ENCODE data around the gene FOXA2.
"Not testable (repeated sequence)": the region's sequence is repeated elsewhere in the genome, so short reads cannot be mapped to it uniquely, and the experiment has no call there.

The FOXA2 gene

DNA sequence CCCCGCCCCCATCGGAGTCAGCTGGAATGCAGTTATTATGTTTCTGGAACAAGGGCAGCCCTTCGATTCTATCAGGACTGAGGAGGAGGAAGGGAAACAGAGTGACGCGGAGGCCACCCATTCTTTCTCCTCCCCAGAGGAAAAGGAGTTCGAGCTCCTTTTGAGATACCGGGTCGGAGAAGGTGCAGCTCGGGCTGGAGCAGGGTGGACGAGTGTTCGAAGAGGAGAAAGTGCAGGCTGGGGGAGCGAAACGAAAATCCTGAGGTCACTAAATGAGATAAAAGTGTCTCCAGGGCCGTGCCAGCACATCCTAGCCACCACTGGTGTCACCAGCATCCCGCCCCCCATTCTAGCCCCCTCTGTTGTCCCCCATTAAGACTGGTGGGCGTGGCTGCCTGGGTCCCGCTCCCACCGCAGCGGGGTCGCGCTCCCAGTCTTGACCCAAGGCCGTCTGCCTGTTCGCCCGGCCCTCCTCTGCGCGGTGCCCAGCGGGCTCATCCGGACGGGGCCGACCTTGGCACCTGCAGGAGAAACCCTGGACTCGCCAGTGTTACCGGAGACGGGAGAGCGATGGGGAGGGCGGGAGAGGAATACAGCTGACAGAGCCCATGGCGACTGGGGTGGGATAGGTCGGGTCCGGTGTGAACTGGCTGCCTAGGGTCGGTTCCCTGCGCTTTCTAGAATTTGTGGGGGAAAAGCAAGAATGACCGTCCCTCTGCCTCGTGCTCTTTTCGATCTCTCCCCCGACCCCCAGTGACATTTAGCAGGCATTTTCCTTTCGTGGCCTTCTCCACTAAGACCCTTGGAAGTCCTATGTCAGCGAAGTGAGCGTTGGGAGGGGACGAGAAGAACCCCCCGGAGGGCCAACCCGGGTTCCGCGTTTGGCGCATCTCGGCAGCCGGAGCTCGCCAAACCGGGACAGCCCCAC lies 16.2 kb downstream of the FOXA2 start:
- DNase-seq = no peak

DNA sequence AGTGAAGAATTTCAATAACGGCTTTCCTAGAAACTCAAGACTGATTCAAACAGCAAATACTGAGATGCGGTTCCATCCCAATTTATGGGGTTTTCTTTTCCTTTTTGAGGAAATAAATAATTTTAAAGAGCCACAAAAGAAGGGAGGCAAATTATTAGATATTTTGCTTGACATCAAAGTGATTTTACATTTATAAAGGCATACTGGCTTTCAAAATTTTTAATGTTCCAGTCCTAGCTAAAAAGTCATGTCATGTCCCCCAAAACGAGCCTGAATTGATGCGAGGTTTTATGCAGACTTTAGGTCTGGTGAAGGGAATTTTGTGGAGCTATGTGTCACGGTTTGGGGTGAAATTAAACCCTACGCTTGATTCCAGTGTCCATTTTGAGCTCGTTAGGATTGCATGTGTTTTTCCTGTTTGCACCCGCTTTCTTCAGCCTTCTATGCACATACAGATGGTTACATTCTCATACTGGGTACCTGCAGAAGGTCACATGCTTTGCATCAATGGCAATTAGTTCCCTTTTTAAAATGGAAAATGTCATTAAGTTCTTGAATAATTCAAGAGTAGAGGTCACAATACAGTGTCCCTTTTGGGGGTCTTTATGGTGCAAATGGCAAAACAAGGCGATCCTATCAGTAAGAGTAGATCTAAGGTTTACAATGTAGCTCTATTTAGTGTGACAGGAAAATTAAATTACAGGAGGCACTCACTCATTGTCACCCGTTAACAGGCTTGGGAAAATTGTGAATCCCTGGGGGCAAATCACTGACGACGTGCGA lies 17.3 kb downstream of the FOXA2 start:
- no peak for DNase-seq

DNA sequence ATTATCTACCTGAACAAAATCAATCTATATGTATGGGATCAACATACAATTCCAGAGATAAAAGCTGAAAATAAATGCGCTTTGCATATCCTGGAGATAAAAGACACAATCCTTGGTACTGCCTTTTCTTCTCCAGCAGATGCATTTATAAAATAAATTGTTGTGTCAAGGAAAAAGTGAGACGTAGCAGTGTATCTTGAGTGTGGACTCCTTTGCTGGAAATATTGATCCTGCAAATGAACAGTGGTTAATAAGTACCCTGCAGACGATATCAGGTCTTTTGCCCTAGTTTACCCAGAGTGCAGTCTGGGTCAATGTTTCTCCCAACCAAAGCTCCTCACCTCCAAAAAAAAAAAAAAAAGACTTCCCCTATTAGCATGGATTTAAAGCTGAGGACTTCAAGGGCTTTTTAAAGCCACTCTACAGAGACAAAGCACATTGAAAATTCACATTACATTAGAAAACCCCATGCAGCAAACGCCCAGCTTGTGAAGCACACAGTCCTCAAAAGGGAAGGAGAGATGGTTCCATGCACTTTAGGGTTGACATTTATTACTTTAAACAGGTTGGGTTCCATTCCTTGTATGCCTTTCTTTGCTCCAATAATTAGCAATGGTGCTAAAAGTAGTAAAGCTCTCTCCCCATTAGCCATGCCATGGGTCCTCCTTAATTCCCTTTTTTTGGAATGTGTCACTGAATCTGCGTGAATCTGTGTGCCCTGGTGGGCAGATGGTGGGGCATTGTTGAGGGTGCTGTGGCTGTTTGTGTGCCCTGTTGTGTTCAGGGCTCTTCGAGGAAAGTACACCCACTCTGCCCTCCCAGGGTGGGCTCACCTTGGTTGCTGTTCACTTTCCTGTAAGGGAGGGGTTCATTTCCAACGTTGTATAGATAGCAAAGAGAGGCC lies 21.1 kb downstream of the FOXA2 start:
- no peak for DNase-seq

DNA sequence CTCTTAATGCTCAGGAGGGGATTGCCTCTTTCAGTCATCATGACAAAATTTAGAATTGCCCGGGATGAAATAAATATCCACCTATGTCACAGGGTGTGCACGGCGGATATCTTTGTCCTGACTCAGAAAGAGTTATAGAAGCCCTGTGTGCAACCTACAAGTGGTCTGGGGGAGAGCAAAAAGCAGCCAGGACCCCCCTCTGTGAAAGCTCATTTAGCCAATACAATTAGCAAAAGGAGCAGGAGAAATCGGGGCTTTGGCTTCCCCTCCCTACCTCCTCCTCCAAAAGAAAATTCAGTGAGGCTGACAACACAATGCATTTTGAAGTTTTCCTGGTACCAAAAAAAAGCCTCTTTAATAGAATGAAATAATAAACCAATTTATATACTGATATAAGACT lies 21.8 kb downstream of the FOXA2 start:
- DNase-seq = no peak

DNA sequence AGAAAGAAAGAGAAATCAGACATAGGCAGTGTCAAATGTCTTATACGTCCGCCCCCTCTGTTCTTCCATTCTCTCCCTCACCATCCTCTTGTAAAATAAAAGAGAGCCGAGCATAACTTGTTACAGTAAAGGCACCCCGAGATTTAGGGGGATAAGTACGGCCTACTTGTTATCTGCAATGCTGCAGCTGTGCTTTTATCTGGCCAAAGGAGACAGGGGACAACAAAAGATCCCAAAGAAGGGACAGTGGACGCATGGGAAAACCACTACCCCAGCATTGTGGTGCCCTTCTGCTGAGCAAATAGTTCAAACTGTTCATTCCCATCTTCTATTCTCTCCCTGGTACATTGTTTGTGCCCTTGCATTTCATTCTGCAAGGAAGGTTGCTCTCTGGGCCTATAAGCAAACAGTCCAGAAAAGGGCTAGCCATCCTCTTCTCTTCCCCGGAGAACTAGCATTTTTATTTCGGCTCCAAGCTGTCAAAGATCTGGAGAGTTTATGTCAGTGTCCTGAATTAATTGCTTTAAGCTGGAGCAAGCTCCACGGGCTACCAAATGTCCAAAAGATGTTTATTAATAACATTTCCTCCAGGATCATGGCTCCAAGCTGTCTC lies 22.3 kb downstream of the FOXA2 start:
- DNase-seq = no peak

DNA sequence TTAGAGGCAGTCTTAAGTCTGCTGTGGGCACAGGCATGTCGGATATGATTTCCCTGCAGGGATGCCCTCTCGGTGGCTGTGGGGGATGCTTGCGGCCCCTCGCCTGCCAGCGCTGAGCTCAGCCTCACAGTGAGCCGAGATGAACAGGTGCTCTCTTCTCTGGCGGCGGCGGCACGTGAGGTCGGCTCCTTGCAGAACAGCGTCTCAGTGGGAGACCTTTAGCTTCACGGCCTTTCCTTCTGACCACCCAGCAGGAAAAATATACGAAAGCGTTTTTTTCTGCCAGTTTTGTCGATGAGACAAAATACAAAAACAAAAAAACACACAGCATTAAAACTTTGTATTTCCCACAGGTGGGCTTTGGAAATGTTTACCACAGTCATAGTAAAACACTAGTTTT lies 23.6 kb downstream of the FOXA2 start:
- no peak for DNase-seq

DNA sequence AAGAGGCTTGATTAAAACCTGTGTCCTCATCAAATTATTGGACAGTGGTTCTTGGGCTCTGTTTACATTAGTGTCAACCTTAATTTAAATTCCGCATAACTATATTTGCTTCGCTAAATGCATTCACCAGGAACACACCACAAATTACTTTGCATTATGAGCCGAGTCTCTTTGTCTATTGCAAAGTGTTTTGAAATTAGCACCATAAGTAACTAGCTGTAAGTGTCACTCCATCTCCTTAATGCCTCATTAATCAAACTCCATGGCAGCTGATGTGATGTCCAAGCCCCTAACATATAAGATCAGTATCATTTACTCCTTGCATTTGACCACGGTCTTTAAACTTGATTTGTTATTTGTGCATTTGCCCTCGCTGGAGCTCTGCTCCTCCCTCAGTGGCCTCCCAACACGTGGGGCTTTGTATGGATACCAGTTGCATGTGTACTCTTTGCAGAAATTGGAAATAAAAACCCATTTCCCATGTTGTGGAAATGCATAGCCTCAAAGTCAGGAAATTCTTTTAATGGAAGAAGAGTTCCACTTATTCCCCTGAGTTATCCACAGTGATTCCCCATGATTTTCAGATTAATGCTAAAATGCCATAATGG lies 24.6 kb downstream of the FOXA2 start:
- DNase-seq = no peak

DNA sequence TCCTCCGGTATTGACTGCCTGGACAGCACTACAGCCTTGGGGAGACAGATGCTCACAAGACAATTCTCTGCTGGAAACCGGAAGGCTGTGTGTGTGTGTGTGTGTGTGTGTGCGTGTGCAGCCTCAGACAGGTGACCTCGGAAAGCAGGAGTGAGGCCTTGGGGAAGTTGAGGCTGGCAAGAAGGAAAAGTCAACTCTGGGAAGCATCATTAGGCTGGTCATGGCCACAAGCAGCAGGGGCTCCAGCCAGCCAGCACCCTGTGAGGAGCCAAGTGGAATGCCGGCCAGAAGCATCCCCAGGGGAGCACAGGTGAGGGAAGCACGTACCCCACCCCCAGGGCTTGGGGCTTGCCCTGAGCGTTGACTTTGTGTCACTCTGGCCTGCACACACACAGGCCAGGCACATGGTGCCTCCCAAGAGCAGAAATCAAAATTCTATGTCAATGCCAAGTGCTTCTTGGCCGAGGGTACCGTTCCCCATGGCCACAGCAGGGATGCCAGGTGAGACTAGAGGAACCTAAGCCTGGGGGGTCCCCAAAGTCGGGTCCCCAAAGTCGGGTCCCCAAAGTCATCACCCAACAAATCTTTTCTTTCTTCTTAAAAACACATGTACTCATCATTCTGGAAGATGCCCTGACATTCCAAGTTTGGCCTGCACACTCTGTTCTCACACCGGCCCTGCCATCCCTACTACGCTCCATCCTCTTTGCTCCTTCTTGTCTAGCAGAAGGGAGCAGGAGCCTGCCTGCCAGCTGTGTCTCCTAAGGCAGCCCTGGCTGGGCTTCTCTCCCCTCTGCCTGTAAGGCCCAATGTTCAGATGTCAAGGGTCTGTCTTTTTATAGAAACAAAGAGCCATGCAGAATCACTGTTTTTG lies 26.7 kb downstream of the FOXA2 start:
- no peak for DNase-seq

DNA sequence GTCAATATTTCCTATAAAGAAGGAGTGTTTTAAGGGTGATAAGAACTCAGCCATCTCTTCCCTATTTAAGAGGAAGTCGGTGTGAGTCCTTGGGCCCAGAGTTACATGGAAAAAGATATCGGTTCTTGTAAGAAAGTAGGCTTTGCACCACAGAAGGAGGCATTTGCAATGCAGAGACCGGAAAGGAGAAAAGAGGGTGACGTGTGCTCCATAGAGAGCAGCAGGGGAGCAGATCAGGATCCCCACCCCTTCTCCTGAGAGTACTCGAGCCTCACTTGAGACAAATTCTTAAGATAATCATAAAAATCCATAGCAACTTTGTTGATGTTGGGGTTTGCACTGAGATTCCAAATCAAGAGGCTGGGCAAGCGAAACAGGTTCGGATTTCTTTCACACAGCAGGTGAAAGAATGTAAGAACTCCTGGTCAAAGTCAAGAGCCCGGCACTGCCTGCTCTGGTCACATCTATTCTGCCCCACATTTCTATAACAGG lies 27.8 kb downstream of the FOXA2 start:
- no peak for DNase-seq

DNA sequence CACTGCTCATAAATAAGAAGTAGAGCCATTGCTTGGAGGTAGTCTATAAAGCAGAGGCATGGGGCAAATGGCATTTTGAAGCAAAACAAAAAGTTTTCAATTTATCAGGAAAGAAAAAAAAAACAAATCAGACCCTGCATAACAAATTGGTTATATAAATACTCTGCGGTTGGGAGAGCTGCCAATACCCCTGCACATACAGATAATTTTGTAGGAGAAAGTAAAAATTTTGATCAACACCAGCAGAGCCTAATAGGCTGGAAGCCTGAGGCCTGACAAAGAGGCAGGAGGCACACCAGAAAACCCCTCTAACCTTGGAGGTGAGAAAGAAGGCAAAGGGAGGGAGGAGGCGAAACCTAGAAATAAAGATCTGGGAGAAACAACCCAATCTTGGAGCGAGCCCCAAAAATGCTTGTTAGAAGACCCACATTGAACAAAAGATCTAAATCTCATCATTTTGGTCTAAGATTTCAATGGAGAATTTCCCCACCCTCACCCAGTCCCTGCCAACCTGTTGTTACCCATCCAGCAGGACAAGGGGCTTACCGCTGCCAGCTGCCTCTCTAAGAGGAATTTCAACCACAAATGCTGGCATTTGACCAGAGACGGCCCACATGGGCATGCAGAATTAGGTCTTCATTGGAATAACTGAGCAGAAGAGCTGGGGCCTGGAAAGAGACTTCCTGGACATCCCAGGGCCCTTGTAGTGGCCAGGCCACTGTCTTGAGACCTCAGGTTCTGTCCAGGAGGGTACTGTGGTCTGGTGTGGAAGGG lies 28.4 kb downstream of the FOXA2 start:
- DNase-seq = no peak

DNA sequence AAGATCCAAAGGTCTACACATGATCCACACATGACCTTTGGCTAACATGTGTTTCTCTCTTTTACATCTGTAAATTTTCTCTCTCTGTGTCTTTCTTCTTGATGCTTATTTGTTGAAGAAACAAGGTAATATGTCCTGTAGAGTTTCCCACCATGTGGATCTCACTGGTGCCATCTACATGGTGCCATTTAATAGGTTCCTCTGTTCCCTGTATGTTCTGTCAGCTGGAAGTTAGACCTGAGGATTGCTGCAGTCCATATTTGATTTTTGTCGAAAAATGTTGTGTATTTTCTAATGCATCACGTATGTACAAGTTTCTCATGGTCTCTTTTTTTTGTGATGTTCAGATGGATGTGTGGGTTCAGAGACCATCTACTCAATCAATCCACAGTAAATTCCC lies 30.0 kb downstream of the FOXA2 start:
- no peak for DNase-seq

DNA sequence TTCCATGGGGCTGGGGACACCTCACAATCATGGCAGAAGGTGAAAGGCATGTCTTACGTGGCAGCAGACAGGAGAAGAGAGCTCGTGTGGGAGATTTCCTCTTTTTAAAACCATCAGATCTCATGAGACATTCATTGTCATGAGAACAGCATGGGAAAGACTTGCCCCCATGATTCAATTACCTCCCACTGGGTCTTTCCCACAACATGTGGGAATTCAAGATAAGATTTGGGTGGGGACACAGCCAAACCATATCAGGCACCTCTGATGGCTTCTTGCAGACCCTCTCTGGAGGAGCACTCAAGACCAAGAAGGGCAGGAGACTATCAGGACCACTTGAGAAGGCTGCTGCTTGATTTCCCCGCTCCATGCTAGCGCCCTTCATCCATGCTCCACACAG lies 33.9 kb downstream of the FOXA2 start:
- not testable (repeated sequence) for DNase-seq

DNA sequence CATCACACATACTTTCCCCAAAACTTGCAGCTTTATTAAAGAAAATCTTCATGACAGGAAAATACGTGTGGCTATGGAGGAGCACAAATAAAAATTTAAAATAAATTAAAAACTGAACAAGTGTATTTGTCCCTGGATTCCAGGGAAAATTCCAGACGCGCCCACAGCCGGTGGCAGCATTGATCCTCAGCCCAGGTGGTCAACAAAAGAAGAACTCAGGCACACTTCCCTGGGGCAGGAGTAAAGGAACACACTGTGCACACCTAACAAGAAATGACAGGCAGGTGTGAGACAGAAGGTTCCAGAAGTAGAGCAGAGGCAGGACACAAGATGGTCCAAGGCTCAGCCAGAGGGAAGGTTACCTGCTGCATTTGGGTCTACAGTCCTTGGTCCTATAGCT lies 36.3 kb downstream of the FOXA2 start:
- DNase-seq = no peak

DNA sequence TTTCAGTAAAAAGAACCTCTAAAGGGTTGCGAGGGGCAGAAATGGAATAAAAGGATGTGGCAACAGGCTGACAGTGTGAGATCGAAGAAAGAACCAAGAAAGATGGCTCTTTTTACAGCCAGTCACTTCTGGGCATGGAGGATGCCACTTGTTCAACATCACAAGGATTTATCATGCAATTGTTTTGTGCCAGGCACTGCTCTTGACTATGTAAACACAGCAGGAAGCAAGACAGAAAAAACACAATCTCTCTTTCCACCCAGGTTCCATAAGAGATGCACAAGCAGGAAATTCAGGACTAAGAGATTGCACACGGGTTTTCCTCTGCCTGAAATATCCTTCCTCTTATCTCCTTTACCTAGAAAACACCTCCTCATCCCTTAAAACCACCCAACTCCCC lies 38.0 kb downstream of the FOXA2 start:
- no peak for DNase-seq

DNA sequence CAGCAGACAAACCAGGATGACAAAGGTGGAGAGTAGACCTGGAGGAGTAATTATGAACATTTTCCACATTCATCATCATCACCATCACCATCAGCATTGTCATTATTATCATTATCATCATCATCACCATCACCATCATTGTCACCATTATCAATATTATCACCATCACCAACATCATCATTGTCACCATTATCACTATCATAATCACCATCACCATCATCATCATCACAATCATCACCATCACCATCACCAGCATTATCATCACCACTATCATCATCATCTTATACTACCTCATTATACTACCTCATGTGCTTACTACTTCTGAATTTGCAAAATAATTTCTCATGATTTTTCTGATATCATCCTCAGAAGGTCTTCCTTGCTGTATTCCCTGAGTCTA lies 39.3 kb downstream of the FOXA2 start:
- no peak for DNase-seq

DNA sequence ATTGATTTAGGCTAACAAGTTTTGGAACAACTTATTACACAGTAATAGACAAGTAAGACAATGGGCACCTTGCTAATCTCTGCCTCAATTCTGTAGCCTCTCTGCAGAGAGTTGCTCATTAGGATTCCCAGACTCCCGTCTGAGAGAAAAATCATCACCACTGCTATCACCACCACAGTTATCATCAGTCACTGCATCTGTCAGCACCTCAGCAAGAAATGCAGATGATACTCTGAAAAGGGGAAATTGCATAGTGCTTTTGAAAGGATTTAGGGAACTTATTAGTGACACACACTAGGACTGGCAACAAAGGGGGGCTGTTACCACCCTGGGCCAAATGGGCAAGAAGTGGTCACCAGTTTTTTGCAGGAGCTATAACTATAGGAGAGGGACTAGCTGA lies 39.9 kb downstream of the FOXA2 start:
- no peak for DNase-seq

DNA sequence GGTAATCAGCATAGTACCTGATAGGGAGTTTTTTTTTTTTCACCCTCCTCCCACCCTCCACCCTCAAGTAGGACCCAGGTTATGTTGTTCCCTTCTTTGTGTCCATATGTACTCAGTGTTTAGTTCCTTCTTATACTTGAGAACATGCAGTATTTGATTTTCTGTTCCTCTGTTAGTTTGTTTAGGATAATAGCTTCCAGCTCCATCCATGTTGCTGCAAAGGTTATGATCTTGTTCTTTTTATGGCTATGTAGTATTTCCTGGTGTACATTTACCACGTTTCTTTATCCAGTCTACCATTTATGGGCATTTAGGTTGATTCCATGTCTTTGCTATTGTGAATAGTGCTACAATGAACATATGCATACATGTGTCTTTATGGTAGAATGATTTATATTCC lies 41.9 kb downstream of the FOXA2 start:
- no peak for DNase-seq

DNA sequence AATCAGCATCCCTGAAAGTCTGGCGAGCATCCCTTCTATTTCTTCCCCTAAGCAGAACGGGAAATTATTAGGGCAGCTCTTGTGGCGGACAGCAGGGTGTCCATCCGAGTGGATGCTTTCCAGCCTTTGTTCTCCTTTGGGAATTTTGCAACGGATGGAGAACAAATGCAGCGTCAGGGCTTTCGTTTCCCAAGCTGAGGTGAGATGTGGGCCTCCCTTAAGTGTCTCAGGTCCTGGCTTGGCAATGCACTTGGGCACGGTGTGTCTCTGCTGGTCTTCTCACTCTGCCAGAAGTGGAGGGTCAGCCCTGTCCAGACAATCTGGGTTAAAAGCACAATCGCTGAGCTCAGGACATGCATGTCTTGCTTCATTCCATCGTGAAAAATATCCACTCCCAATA lies 43.5 kb downstream of the FOXA2 start:
- no peak for DNase-seq

DNA sequence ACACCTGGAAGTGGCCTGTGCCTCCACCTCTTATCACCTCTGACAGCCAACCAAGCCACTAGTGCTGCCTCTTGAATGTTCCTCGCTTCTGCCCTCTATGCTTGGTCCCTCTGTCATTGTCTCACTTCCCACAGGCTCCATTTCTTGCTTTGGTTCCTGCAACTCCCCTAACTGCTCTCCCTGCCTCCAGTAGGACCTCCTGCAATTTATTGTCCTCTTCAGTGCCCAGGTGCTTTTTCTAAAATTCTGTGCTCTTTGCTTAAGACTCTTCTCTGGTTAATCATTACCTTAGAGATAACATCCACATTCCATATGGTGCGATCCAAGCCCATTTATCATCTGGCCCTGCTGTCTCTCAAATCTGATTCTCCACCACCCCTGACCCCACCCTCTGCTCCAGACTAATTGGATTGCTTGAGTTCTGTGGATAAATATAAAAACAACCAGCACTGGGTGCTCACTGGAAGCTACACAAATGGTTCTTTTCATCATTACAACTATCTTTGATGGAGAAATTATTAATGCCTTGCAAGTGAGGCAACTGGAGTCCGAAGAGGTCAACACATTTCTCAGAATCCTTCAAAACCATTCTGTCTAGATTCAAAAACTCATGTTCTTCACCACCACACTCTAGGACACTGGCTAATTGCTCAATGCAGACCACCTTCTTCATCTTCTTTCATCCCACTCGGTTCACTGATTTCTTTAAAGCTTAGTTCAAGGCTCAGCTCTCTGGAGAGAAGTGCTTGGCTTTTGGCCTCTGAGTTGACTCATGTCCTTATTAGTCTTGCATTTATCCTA lies 47.2 kb downstream of the FOXA2 start:
- DNase-seq = no peak
